Activated T-cell treated with anti-CD3 and anti-CD28 coated beads, Interleukin-2, amount 50 U/mL, for 1 hour (primary cell): ENCODE measurements around the gene ASCL2.

Experiments
- DNase-seq: peaks from one replicate; pipeline ENCODE4 v3.0.0-alpha.2; 2020

ASCL2 gene

DNA sequence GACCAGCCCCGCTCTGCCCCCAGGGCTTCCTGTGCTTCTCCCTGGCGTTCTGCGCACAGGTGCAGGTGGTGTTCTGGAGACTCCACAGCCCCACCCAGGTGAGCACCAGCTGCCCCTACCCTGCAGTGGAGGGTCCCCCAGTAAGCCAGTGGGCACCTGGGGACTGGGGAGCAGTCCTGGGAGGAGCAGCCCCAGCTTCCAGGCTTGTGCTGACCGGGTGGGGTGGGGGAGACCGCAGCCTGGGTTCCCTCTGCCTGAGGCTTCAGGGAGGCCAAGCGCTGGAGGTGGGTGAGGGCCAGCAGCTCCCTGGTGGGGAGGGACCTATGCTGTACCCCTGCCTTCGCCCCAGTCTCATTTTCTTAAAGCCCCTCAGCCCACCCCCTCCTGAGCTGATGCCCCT lies 38.3 kb upstream of the ASCL2 start:
- DNase-seq: no peak

DNA sequence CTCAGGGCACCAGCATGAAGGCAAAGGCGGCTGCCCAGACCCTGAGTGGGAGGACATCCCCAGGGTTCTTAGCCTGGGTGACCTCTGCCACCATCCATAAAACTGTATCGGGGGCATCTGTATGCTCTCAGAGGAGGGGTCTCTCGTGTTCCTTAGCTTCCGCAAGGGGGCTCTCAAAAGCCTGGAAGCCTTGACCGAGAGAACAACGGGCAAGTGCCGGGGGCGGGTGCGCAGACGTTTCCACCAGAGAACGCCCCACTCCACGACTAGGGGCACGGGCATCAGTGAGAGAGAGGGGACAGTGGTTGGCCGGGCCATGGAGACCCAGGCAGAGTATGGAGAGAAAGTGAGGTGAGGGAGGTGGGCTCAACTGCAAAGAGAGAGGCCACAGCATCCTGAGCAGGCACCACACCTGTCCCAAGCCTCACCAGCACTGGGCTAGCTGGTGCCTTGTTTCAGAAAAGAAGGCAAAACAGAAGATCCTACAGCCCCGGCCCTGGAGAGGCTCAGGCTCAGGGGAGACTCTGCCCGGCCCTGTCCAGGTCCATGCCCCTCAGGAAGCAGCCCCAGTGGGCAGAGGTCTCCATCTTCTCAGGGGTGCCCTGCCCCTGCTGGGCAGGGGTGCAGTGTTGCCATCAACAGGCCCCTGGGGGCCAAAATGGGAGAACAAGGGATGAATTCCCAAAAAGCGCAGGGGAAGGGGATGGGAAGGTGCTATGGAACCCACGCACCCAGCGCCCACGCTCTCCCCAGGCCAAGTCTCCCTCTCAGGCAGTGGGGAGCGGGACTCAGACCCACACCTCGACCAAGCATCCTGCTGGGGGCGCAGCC lies 37.3 kb upstream of the ASCL2 start:
- no peak for DNase-seq

DNA sequence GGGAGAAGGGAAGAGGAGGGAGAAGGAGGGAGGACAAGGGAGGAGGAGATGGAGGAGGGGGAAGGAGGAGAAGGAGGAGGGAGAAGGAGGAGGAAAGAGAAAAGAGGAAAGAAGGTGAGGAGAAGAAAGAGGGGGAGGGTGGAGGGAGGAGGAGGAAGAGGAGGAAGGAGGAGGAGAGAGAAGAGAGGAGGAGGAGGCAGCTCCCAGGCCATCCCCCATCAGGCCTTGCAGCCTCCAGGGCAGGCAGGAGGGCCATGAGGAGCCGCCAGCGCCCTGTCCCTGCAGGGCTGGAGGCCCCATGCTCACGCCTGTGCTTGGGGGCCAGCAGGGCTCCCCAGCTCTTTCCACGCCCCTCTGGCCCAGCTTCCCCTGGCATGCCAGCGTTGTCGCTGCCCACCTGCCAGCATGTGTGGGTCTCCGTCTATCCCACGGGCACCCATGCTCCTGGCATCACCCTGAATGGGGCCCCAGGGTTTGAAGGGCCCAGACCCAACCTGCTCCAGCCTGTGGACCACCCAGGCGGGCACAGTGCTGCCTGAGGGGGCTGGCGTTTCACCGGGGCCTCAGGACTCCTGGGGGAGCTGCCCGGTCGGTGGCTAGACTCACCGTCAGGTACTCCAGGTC lies 36.6 kb upstream of the ASCL2 start:
- no peak for DNase-seq

DNA sequence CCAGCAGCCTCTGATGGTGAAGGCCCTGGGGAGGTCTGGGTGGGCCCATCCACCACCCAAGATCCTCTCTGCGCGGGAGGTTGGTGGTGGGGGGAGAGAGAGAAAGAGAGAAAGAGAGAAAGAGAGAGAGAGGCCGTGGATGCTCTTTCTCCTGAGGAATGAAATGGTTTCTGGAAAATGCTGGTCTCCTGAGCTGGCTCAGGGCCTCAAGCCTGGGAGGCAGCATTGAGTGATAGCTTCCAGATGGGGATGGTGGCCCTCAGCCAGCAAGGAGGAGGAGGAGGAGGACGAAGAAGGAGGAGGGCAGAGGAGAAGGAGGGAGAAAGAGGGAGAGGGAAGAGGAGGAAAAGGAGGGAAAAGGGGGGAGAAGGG lies 36.0 kb upstream of the ASCL2 start:
- DNase-seq: no peak

DNA sequence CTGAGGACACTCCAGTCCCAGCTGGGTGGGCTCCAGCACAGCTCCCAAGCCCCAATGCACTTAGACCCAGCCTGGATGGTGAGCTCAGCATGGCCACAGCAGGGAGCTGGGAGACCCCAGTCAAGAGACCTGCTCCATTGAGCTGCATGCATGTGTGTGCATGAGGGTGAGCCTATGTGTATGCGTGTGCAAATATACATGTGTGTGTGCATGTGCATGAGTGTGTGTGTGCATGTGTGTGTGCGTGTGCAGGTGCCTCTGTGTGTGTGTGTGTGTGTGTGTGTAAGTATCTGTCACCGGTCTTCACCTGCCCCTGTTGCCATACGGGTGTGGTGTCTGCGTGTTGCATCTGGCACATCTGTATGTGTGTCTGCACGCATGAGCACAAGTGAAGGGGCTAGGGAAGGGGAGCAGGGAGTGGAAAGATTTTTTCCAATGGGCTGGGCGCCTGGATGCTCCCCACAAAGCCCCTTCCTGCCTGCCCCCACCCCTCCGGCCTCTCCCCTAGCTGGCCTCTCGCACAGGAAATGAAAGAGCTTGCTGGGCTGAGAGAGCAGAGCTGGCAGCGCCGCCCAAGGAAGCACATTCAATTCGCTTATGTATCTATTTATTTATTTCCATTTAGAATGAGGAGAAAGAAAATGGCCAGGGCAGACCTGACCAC lies 35.5 kb upstream of the ASCL2 start:
- DNase-seq: no peak

DNA sequence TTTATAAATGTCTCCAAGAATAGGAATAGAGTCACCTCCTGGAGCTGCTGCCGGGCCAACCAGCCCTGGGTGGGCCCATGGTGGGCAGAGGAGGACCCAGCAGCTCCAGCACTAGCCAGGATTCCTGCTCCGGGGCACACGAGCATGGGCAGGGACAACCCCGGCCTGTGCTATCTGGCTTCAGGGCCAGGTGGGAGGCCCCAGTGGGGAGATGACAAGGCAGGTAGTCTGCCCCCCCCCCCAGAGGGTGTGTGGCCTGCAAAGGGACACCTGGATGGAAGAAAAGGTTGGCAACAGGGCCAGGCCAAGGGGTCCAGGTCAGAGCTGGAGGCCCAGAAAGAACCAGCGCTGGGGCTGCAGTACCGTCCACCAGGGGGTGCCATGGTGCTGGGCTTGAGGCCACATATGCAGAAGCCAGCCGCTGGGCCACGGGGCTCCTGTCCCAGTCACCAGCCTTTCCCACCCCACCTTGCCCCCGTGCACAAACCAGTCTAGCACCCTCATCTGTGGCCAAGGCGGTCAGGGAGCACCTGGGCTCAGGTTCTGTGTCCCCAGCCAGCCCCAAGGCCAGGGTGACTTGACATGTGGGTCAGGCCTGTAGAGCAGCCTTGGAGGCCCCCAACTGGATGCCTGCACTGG lies 34.9 kb upstream of the ASCL2 start:
- peak; percentile 87 for DNase-seq

DNA sequence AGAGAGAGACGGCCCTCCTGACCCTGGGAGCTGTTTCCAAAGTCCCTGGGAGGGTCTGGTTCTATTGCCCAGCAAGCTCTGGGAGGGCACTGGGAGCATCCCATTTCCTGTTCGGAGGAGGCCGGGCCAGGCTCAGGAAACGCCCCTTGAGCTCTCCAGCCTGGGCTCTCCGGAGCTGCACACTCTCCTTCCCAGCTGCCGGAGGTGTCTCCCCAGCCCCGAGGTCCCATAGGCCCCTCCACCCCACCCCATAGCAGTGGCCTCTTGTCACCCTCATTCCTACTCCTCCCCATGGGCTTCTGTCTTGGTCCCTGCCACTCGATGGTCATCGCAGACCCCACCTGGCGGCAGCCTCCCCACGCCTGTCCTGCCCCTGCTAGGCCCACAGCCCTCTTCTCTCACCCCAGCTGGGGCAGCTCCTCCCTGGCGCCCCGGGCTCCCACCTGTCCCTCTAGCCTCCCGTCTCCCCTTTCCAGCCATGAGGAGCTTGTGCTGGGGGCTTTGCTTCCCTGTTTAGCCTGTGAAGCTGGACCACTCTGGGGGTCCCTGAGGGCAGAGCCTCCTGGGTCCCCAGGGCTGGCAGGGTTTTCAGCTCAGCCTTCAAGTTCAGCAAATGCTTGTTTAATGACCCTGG lies 34.2 kb upstream of the ASCL2 start:
- DNase-seq: no peak

DNA sequence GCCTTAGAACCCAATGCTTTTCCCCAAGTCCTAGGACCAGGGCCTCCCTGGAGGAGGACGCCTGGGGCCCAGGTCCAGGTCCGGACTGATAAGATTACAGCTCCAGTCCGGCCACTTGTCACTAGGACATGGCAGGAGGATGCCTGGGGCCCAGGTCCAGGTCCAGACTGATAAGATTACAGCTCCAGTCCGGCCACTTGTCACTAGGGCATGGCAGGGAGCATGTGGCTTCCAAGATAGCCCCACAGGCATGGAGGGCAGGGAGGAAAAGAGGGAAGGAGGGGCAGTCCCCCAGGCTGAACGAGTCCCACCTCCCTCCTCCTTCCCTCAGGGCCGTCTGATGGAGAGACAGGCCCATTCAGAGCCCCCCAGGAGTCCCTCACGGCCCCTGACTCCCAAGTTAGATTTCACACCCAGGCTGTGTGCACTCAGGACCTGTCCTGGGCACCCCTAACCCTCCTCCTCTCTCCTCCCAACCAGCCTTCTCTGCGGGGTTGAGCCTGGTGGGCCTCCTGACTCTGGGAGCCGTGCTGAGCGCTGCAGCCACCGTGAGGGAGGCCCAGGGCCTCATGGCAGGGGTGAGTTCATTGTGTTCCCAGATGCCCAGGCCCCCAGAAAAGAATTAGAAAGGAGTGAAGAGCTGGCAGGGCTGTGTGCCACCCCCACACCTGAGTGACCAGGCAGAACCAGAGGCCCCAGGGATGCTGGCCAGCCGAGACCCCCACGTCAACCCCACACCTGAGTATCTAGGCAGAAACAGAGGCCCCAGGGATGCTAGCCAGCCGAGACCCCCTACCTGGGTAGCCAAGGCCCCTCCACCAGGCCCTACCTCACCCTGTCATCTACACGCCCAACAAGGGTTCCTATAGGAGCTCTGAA lies 33.5 kb upstream of the ASCL2 start:
- no peak for DNase-seq

DNA sequence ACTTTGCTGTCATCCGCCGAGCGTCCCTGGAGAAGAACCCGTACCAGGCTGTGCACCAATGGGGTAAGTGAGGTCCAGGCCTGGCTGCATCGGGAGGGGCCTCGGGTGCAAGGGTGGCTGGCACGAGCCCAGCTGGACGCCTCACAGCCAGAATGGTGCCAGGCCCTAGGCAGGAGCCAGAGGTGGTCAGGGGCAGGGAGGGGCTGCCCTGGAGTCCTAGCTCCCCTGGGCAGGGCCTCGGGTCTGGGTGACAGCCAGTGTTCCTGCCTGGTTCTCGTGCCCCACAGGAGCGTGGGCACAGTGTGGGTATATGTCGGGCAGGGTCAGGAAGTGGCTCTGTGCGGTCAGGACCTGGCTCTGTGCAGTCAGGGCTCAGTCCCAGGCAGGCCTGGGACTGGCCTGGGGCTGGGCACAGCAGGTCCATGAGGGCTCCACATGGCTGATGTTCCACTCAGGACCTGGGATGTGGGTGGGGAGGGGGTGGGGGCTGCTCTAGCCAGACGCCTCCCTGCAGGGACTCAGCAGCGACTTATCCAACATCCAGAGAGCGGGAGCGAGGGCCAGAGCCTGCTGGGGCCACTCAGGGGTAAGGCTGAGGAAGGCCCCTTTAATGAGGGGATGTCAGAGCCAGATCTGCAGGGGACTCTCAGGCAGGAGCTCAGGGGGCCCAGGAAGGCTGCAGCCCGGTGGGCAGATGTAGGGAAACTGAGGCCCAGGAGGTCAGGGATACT lies 32.7 kb upstream of the ASCL2 start:
- DNase-seq: no peak

DNA sequence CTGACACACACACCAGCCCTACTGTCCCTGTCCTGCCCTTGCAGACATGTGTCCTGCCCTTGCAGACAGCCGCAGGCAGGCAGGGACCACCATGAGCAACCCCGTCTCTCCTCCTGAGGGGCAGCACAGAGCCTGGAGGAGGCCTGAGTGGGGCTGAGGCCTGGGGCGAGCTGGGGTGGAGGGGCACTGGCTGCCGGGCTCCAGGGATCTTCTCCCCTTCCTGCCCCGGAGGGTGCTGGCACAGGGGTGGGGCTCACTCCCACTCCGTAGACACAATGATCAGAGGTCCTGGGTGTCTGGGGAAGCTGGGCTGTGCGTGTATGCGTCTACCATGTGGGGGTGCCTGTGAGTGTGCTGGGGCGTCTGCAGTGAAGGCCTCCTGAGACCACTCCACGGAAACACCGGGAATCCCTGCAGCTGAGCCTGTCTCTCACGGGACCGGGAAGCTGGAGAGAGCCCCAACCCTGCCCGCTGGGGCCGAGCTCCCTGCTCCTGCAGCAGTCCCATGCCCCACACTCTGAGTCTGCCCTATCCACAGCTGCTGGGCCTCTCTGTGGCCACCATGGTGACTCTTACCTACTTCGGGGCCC lies 32.0 kb upstream of the ASCL2 start:
- DNase-seq: no peak

DNA sequence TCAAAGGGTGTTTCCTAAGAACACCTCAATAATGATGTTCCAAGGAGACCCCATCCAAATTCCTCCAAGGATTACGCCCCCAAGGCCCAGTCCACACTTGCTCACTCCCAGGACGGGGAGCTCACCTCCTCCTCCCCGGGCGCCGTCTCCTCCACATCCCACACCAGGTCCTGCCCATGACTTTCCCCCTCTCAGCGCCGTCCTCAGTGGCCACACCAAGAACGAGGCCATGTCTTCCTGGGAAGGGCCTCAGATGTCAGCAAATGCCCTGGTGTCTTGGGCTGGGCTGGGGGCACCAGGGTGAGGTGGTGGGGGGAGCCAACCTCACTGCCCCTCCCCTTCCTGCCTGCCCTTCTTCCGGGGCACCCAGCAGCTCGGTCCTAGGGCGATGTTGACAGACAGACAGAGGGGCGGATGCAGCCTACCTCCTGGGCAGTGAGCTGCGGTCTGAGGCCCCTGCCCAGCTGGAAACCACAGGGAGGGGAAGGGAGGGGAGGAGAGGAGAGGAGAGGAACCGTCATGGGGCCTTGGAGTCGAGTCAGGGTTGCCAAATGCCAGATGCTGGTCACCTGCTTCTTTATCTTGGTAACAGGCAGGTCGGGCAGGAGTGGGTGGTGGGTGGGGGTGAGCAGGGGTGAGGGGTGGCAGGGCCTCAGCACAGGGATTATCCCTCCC lies 31.4 kb upstream of the ASCL2 start, which contains the start of the genes C11orf21 and TSPAN32:
TSS of gene C11orf21 (minus strand) at position 288 of the 675 bp plus-strand sequence. CDS start at position 178, 110 bp downstream.
TSS of gene TSPAN32 (plus strand) at position 383 of the 675 bp plus-strand sequence. CDS start at position 520, 137 bp downstream.
- DNase-seq: peak; percentile 58

DNA sequence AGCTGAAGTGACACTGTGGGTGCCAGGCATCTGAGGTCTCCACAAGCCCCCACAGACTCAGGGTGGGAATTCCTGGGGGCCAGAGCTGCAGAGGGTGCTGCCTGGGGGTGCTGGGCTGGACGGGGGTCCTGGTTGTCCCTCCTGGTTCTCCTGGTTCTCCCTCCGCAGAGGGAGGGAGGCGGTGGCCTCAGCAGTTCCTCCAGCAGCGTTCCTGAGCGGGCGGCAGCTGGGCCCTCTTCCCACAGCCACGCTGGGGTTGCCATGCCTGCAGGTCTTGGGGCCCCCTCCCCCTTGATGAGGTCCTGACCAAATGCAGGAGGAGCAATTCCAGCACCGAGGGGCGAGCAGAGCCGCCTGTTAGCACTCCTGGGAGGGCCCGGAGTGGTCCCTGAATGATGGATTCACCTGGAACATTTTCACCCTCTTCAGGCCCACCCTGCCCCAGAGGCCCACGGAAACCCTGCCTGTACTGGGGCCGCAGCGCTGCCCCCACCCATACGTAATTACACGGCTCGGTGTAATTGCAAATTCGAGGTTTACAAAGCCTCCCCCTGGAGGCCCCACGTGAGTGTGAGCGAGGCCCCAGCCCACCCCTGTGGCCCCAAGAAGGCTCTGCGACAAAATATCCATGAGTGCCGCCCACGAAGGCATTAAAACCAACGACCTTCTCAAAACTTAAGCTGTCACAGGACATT lies 30.7 kb upstream of the ASCL2 start:
- no peak for DNase-seq

DNA sequence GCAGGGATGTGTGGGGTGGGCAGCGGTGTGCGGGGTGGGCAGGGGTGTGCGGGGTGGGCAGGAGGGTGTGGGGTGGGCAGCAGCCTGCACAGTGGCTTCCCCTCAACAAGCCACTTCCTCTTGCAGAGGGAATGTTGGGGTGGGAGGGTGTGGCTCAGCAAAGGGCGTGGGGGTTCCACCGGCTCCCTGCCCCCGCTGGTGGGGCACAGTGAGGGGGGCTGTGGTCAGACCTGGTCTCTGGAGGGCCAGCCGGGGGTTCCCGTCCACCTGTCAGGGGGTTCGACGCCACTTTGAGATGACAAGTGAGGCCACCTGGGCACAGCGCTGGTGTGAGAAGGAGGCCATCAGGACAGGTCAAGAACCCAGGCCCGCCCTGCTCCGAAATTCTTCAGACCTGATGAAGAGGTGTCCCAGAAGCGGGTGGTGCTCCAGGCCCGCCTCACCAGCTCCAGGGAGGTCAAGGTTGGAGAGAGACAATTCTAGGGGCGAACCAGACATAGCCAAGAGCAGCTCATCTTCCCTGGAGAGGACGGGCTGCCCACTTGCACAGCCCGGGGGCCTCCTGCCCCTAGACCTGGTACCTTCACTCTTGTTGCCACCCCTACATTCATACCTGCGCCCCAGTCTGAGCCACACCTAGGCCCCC lies 30.0 kb upstream of the ASCL2 start:
- no peak for DNase-seq

DNA sequence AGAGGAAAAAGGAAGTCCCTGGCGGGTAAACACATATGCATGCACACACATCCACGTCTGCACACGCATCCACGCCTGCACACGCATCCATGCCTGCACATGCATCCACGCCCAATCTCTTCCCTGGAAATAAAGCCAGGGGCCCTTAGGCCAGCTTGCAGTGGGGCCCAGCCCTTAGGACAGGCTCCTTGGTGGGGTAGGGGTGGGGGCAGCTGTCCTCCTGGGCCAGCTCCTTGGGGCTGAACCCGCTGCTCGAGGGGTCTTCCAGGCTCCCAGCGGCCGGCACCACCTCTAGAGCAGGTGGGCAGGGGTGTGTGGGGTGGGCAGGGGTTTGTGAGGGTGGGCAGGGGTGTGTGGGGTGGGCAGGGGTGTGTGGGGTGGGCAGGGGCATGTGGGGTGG lies 29.4 kb upstream of the ASCL2 start:
- no peak for DNase-seq

DNA sequence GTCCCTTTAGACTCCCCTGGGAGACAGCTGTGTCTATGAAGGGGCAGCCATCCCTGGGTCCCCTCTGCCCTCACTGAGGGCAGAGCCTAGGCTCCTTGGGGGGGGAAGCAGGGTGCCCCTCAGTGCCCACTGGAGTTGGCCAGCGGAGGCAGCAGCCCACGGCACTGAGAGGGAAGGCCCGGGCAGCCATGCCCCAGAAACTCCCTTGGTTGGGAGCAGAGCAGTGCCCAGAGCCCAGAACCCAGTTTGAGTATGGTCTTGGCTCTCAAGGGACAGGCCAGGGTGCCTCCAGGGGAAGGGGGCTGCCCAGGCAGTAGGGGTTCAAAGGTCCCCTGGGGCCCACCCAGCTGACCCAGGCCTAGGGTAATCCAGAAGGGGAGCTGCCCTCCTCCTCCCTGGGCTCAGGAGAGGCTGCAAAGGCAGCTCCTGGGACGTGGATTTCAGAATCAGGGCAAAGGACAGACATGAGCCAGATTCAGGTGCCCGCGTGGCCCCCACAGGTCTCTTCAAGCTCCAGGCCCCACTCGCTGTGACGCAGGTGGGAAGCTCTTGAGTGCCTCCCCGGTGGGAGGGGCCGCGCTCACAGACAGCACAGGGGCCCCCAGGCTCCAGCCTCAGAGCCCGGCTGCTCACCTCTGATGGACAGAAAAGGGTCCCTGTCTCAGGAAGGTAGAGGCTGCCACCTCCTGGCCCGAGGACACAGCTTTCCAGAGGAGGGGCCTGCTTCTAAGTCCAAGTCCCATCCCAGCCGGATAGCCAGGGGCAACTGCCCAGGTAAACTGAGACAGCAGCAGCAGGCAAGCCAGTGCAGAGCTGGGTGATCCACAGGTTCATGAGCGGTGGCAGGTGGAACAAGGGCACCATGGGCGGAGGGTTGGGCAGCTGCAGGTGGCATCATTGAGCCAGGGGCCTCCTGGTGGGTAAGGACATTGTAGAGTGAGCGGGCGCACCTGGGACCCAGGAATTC lies 28.7 kb upstream of the ASCL2 start:
- no peak for DNase-seq

DNA sequence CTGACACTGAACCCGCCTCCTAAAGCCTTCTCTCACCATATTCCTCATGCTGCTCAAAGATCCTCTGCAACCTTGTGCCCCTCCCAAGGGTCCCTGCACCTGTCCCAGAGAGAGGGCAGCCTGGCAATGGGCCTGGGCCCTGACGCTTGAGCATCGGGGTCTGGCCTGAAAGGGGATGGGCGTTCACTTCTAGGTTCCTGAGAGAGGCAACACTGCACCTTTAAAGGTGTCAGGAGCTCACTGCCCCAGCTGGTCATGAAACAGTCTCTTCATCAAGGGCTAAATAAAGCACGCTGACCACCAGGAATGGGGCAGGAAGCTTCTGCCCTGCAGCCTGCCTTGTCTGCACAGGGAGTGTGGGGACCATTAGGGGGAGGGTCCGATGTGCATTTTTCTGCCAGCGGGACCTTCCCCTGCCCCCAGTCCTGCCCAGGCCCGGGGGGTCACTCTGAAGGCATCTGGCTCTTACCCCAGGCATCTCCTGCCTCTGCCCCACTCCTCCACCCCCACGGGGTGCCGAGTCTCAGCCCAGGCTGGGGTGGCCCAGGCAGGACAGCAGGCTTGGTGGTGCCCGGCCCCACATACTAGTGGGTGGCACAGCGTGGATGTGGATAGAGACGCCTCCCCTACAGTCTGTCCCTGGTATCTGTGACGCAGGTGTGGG lies 27.9 kb upstream of the ASCL2 start:
- no peak for DNase-seq

DNA sequence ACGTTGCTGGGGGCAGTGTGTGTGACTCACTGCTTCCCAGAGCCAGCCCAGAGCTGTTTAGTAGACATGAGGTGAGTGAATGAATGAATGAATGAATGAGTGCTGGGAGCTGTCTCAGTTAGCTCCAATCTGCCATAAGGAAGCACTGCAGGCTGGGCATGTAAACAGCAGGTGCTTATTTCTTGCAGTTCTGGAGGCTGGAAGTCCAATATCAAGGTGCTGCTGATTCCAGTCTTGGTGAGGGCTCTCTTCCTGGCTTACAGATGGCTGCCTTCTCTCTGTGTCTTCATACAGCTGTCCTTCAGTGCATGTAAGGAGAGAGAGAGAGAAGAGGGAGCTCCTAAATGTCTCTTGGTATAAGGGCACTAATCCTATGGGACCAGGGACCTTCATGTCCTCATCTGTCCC lies 27.2 kb upstream of the ASCL2 start:
- no peak for DNase-seq
